Thyroid gland (tissue), 4 donors: ENCODE data around the gene STKLD1.

ENCODE experiments used
- POLR2A ChIP-seq, 2 donors: fragments of 450-650 bp; IDR thresholded peaks; one replicate each; pipeline ENCODE4 v1.6.1; 2017; ENCODE audit warnings: antibody characterized with exemption in 2 of 2, mild to moderate bottlenecking in 2 of 2, moderate library complexity in 1 of 2
- TF ChIP-seq, protein P1 (sequence below), 6 experiments: fragments of 200-600 bp in 3 of 6; fragments of 450-650 bp in 3 of 6; sonication (generic) in 3 of 6; IDR thresholded peaks; one replicate each; pipeline ENCODE4 v1.5.1; 2016 to 2019; ENCODE audit warnings: antibody characterized with exemption in 6 of 6, mild to moderate bottlenecking in 2 of 6, inconsistent platforms in 1 of 6, moderate library complexity in 1 of 6

DNA sequence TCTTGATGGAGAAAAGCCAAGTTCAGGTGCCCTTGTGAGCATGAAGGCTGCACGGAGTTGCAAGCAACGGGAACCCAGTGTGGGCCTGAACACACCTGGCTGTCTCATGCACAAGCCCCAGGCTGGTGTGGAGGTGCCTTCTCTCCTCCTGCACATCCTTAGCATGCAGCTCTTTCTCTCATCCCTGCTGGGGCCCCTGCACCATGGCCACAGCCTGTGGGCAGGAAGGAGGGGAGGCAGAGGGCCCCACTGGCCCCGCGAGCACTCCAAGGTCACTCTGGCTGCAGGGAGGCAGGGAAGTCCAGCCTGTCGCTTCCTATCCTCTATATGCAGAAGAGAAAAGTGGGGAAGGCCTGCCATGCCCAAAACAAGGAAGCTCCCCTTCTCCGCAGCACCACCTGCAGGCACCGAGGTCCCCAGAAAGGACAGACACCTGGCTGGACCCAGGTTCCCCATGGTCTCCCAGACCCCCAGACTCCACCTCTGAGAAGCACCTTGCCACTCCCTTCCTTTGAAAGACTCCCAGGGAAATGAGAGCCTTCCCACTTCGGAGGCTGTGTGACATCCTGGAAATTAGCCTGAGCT is 18.6 kb downstream of the STKLD1 start:
- TF ChIP-seq, protein P1, sequence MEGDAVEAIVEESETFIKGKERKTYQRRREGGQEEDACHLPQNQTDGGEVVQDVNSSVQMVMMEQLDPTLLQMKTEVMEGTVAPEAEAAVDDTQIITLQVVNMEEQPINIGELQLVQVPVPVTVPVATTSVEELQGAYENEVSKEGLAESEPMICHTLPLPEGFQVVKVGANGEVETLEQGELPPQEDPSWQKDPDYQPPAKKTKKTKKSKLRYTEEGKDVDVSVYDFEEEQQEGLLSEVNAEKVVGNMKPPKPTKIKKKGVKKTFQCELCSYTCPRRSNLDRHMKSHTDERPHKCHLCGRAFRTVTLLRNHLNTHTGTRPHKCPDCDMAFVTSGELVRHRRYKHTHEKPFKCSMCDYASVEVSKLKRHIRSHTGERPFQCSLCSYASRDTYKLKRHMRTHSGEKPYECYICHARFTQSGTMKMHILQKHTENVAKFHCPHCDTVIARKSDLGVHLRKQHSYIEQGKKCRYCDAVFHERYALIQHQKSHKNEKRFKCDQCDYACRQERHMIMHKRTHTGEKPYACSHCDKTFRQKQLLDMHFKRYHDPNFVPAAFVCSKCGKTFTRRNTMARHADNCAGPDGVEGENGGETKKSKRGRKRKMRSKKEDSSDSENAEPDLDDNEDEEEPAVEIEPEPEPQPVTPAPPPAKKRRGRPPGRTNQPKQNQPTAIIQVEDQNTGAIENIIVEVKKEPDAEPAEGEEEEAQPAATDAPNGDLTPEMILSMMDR (IDR thresholded peaks at IDR 0.05) = no peak
- no peak for TF ChIP-seq POLR2A (IDR thresholded peaks at IDR 0.05)
